A549 (cell line): ENCODE measurements around the gene CAMTA1. TPM values are rescaled to one million over a fixed set of nuclear protein-coding genes. Genes with fewer than 3 reads are reported as not detected.
A peak's percentile ranks its signal among the peaks of the same experiment; 100 is the strongest.

ENCODE experiments used
- ATAC-seq, 2 experiments: fragments of 200-7000 bp in 1 of 2; fragments of >200 bp in 1 of 2; cut with Nextera tagmentation in 1 of 2; cut with Tn5 transposase in 1 of 2; 3 replicates each; pipeline versions ENCODE4 v1.8.0 to v1.9.1; 2018 to 2020; ENCODE audit warnings: mild to moderate bottlenecking in 1 of 2, moderate library complexity in 1 of 2
- CTCF ChIA-PET: fragments of 300-600 bp; sonication (Branson Sonifier 250); formaldehyde crosslinking; extraction: SDS; loops from one replicate; lab custom pipeline; 2021; ENCODE audit warnings: antibody characterized with exemption, inconsistent platforms; lab: Yijun Ruan, JAX
- POLR2A ChIA-PET: fragments of 350-600 bp; formaldehyde crosslinking; extraction: SDS; loops from one replicate; lab custom pipeline; 2021; ENCODE audit warnings: antibody characterized with exemption, inconsistent platforms; lab: Yijun Ruan, JAX
- DNase-seq, 2 experiments: peaks; one replicate each; pipeline versions ENCODE4 v3.0.0 to v3.0.0-alpha.2; 2011 to 2016; ENCODE audit warnings: low read depth in 1 of 2, low spot score in 1 of 2
- FAIRE-seq: peaks from 2 replicates; lab custom pipeline; 2011; peaks lifted over from hg19 to GRCh38; lab: Jason Lieb, UNC
- H3K27ac ChIP-seq, 2 experiments: fragments of >200 bp; sonication (Bioruptor Twin); formaldehyde crosslinking; 3 replicates each; pipeline ENCODE4 v1.5.1; 2016 to 2017
- H3K4me1 ChIP-seq: fragments of >200 bp; sonication (Bioruptor Twin); formaldehyde crosslinking; 3 replicates; pipeline ENCODE4 v1.6.1; 2016
- H3K4me2 ChIP-seq: fragments of >200 bp; sonication (Bioruptor Twin); formaldehyde crosslinking; 3 replicates; pipeline ENCODE4 v1.6.1; 2016
- H3K4me3 ChIP-seq: fragments of >200 bp; sonication (Bioruptor Twin); formaldehyde crosslinking; 3 replicates; pipeline ENCODE4 v1.5.1; 2016
- H3K9me3 ChIP-seq: fragments of >200 bp; sonication (Bioruptor Twin); formaldehyde crosslinking; 3 replicates; pipeline ENCODE4 v1.6.1; 2016
- BHLHE40 ChIP-seq: IDR thresholded peaks from 2 replicates; pipeline ENCODE4 v1.6.1; 2012; ENCODE audit warnings: low read depth, low read length, inconsistent platforms
- CBX2 ChIP-seq: fragments of 200-600 bp; sonication (generic); IDR thresholded peaks from 2 replicates; pipeline ENCODE4 v1.6.1; 2016; ENCODE audit warnings: low read depth, mild to moderate bottlenecking, borderline replicate concordance
- CBX8 ChIP-seq: fragments of 200-600 bp; sonication (generic); IDR thresholded peaks from 2 replicates; pipeline ENCODE4 v1.6.1; 2016
- CEBPB ChIP-seq, 2 experiments: fragments of >200 bp in 1 of 2; sonication (Bioruptor Twin) in 1 of 2; formaldehyde crosslinking in 1 of 2; IDR thresholded peaks; 2 replicates each; pipeline ENCODE4 v1.6.1; 2012 to 2016
- E2F6 ChIP-seq: IDR thresholded peaks from 2 replicates; pipeline ENCODE4 v1.6.1; 2012; ENCODE audit warnings: low read depth, borderline replicate concordance
- EHMT2 ChIP-seq: fragments of 200-600 bp; sonication (generic); IDR thresholded peaks from 2 replicates; pipeline ENCODE4 v1.6.1; 2016; ENCODE audit warnings: antibody characterized with exemption, low read depth, mild to moderate bottlenecking, moderate library complexity
- ELK1 ChIP-seq: fragments of 150-350 bp; IDR thresholded peaks from 2 replicates; pipeline ENCODE4 v1.6.1; 2014; ENCODE audit warnings: low read depth, mild to moderate bottlenecking, low read length
- FOSB ChIP-seq: fragments of 250-450 bp; sonication (Bioruptor Pico); IDR thresholded peaks from 2 replicates; pipeline ENCODE4 v1.5.0; 2020; ENCODE audit warnings: mild to moderate bottlenecking, moderate library complexity
- FOSL2 ChIP-seq, 2 experiments: fragments of 450-650 bp in 1 of 2; fragments of >200 bp in 1 of 2; sonication (Bioruptor Twin) in 1 of 2; formaldehyde crosslinking; IDR thresholded peaks; 2 replicates each; pipeline versions ENCODE4 v1.5.0 to v1.6.1; 2016 to 2020; ENCODE audit warnings: mild to moderate bottlenecking in 1 of 2, moderate library complexity in 1 of 2
- GATA3 ChIP-seq: IDR thresholded peaks from 2 replicates; pipeline ENCODE4 v1.6.1; 2012; ENCODE audit warnings: borderline replicate concordance
- HES2 ChIP-seq: fragments of >200 bp; sonication (Bioruptor Twin); formaldehyde crosslinking; IDR thresholded peaks from 2 replicates; pipeline ENCODE4 v1.6.1; 2016
- HOXB13 ChIP-seq: fragments of 250-450 bp; sonication (Bioruptor Pico); IDR thresholded peaks from 2 replicates; pipeline ENCODE4 v1.5.0; 2020; ENCODE audit warnings: low read depth, mild to moderate bottlenecking, moderate library complexity
- MAFK ChIP-seq: fragments of 450-650 bp; IDR thresholded peaks from 2 replicates; pipeline ENCODE4 v1.6.1; 2014; ENCODE audit not compliant: partially characterized antibody
- MAX ChIP-seq: IDR thresholded peaks from 2 replicates; pipeline ENCODE4 v1.6.1; 2012
- MAZ ChIP-seq: fragments of 150-350 bp; IDR thresholded peaks from 2 replicates; pipeline ENCODE4 v1.6.1; 2014; ENCODE audit warnings: antibody characterized with exemption, low read depth, low read length, borderline replicate concordance
- MYC ChIP-seq: IDR thresholded peaks from 2 replicates; pipeline ENCODE4 v1.6.1; 2012; ENCODE audit warnings: mild to moderate bottlenecking, inconsistent platforms, low read length, improper control_type of control experiment, borderline replicate concordance
- NFE2L2 ChIP-seq: fragments of 150-350 bp; conservative IDR thresholded peaks from 2 replicates; pipeline ENCODE4 v1.6.1; 2014; ENCODE audit warnings: low read length
- NPAS2 ChIP-seq: fragments of 250-450 bp; sonication (Bioruptor Pico); IDR thresholded peaks from 2 replicates; pipeline ENCODE4 v1.8.0; 2022; ENCODE audit warnings: mild to moderate bottlenecking, moderate library complexity, borderline replicate concordance
- NR3C1 ChIP-seq: fragments of >200 bp; sonication (Bioruptor Twin); formaldehyde crosslinking; IDR thresholded peaks from 3 replicates; pipeline ENCODE4 v1.6.1; 2017
- PBX3 ChIP-seq: IDR thresholded peaks from 2 replicates; pipeline ENCODE4 v1.6.1; 2012
- POLR2A ChIP-seq: IDR thresholded peaks from 2 replicates; pipeline ENCODE4 v1.6.1; 2012; ENCODE audit warnings: mild to moderate bottlenecking, low read length
- POLR2AphosphoS2 ChIP-seq: conservative IDR thresholded peaks from 2 replicates; pipeline ENCODE4 v1.6.1; 2012; ENCODE audit warnings: low read length, improper control_type of control experiment, inconsistent platforms
- RARB ChIP-seq: fragments of 250-450 bp; sonication (Bioruptor Pico); IDR thresholded peaks from 2 replicates; pipeline ENCODE4 v1.8.0; 2021; ENCODE audit warnings: mild to moderate bottlenecking, moderate library complexity
- RCOR1 ChIP-seq: fragments of 150-350 bp; IDR thresholded peaks from 2 replicates; pipeline ENCODE4 v1.6.1; 2014; ENCODE audit warnings: antibody characterized with exemption, low read length, low read depth
- RNF2 ChIP-seq: fragments of 200-600 bp; sonication (generic); IDR thresholded peaks from 2 replicates; pipeline ENCODE4 v1.6.1; 2016; ENCODE audit warnings: low read depth, mild to moderate bottlenecking, antibody characterized with exemption, moderate library complexity, borderline replicate concordance
- TP53 ChIP-seq: fragments of 250-450 bp; sonication (Bioruptor Pico); IDR thresholded peaks from 2 replicates; pipeline ENCODE4 v1.5.0; 2021; ENCODE audit warnings: mild to moderate bottlenecking, moderate library complexity
- ZC3H11A ChIP-seq: fragments of 450-650 bp; IDR thresholded peaks from 2 replicates; pipeline ENCODE4 v1.6.1; 2014; ENCODE audit warnings: antibody characterized with exemption, mild to moderate bottlenecking
- ZSCAN20 ChIP-seq: fragments of 250-450 bp; sonication (Bioruptor Pico); IDR thresholded peaks from 2 replicates; pipeline ENCODE4 v1.8.0; 2022; ENCODE audit warnings: mild to moderate bottlenecking, moderate library complexity
- WGBS: methylation state at CpG from one replicate; pipeline ENCODE4 v1.1.6; 2017; ENCODE audit errors: missing lambda C conversion rate; 5-methylcytosine and 5-hydroxymethylcytosine counted together
- polyA plus RNA-seq, 4 experiments: library from polyadenylated mRNA; depleted of rRNA in 3 of 4; stranded (reverse); fragments of >200 nt; fragmentation: RNase III in 1 of 4; extraction: RNeasy Plus Mini Kit Qiagen cat#74134 plus additional on column Dnase treatment in 1 of 4; gene quantifications; 2 replicates in 3 of 4; 3 replicates in 1 of 4; pipeline ENCODE4 v1.2.3, GENCODE V29; 2011 to 2017

CAMTA1 gene
- polyA plus RNA-seq, 2 of the 4 experiments (the other 2 are of a cell fraction), result 58.8 to 75.0 TPM

- TF ChIP-seq GATA3 (no peak), NR3C1 (no peak), E2F6 (no peak), ZC3H11A (no peak), RCOR1 (no peak), HES2 (no peak), MYC (no peak), RARB (CRISPR knock-in tag) (no peak), CBX2 (no peak), ZSCAN20 (CRISPR knock-in tag) (no peak), ELK1 (no peak), FOSB (no peak), CBX8 (no peak)
- no peaks in the 10 kb centered on the region for H3K9me3 ChIP-seq
- 56% methylated on average over 1 of the region's 1 CpG for whole genome bisulfite sequencing
- CTCF ChIA-PET, result interaction anchor here (1.0 kb wide), 2 partner anchors 21 to 24 kb away, joined by 3 to 4 read pairs; no protein-coding TSS in a partner anchor
- H3K4me2 ChIP-seq, result no peak overlapping the region
- H3K27ac ChIP-seq, result no peak overlapping the region
- ATAC-seq (no peak), FAIRE-seq (no peak), DNase-seq (no peak)
- POLR2A ChIA-PET, result no interaction called here
- no peak overlapping the region for H3K4me3 ChIP-seq
- no peaks in the 10 kb centered on the region for H3K4me1 ChIP-seq
These were observed 278.7 kb downstream of the CAMTA1 start for GRCh38 chr1:7063981-7064380.

- H3K9me3 ChIP-seq, result no peaks in the 10 kb centered on the region
- POLR2A ChIA-PET, result no interaction called here
- no peak overlapping the region for H3K4me2 ChIP-seq
- CTCF ChIA-PET, result interaction anchor here (1.0 to 3.9 kb wide), 4 partner anchors 8 to 20 kb away, joined by 3 to 30 read pairs (median 8); no protein-coding TSS in a partner anchor
- ATAC-seq (no peak), DNase-seq (no peak), FAIRE-seq (no peak)
- H3K27ac ChIP-seq, result no peak overlapping the region
- H3K4me3 ChIP-seq, result no peak overlapping the region
- TF ChIP-seq PBX3 (no peak), NFE2L2 (no peak), RNF2 (no peak), FOSL2 (IDR thresholded peaks at IDR 0.05) (no peak), FOSL2 (CRISPR knock-in tag; IDR thresholded peaks at IDR 0.05) (no peak), CEBPB (IDR thresholded peaks at IDR 0.05) (no peak)
- WGBS, result 89% methylated on average over 5 of the region's 5 CpGs
- H3K4me1 ChIP-seq, result no peaks in the 10 kb centered on the region
These were observed 283.3 kb downstream of the CAMTA1 start for GRCh38 chr1:7068552-7068951.

- H3K4me3 ChIP-seq, result no peak overlapping the region
- ChIA-PET POLR2A (interaction anchor here (0.7 kb wide), 1 partner anchor 107 kb away, joined by 8 read pairs; no protein-coding TSS in a partner anchor), CTCF (interaction anchor here (0.6 to 3.9 kb wide), 33 partner anchors 9 to 582 kb away, joined by 3 to 30 read pairs (median 4); no protein-coding TSS in a partner anchor)
- TF ChIP-seq MAFK, result no peak
- no peak for TF ChIP-seq MAX
- no peak for TF ChIP-seq MAZ
- TF ChIP-seq POLR2AphosphoS2, result no peak
- TF ChIP-seq POLR2A, result no peak
- TF ChIP-seq TP53 (CRISPR knock-in tag), result no peak
- no peak for TF ChIP-seq BHLHE40
- TF ChIP-seq HOXB13, result no peak
- TF ChIP-seq NPAS2 (CRISPR knock-in tag), result no peak
- TF ChIP-seq EHMT2, result no peak
- ATAC-seq (peak in 1 of 2 experiments; percentile 42; a peak in 3 of 6 replicates), DNase-seq (no peak), FAIRE-seq (no peak)
- H3K4me2 ChIP-seq, result peak overlapping the region; percentile 40
- peak overlapping the region; percentile 25 to 38; a peak in 2 of 6 replicates for H3K27ac ChIP-seq
- no peaks in the 10 kb centered on the region for H3K4me1 ChIP-seq
- WGBS, result 69% methylated on average over 21 of the region's 23 CpGs
- H3K9me3 ChIP-seq, result no peaks in the 10 kb centered on the region
These were observed 284.7 kb downstream of the CAMTA1 start for GRCh38 chr1:7069931-7070330.
